SK-N-SH treated with all-trans-retinoic acid at 6 μM for 48 hours (cell line): ENCODE data around the gene USHBP1.

Experiments
- ARNTL ChIP-seq: fragments of 450-650 bp; formaldehyde crosslinking; IDR thresholded peaks from 2 replicates; pipeline ENCODE4 v1.5.0; 2020; ENCODE audit warnings: low read depth, mild to moderate bottlenecking, moderate library complexity, borderline replicate concordance
- ESRRG ChIP-seq: fragments of 250-450 bp; sonication (Bioruptor Pico); IDR thresholded peaks from 2 replicates; pipeline ENCODE4 v1.6.1; 2021; ENCODE audit warnings: mild to moderate bottlenecking
- OSR1 ChIP-seq: fragments of 250-450 bp; sonication (Bioruptor Pico); IDR thresholded peaks from 2 replicates; pipeline ENCODE4 v1.8.0; 2022; ENCODE audit warnings: moderate library complexity, mild to moderate bottlenecking, inconsistent platforms
- PATZ1 ChIP-seq: fragments of 250-450 bp; sonication (Bioruptor Pico); IDR thresholded peaks from 2 replicates; pipeline ENCODE4 v1.8.0; 2020; ENCODE audit warnings: mild to moderate bottlenecking, moderate library complexity, borderline replicate concordance
- TOX ChIP-seq: fragments of 250-450 bp; sonication (Bioruptor Pico); IDR thresholded peaks from 2 replicates; pipeline ENCODE4 v1.8.0; 2021; ENCODE audit warnings: mild to moderate bottlenecking, moderate library complexity, borderline replicate concordance
- ZFP3 ChIP-seq: fragments of 250-450 bp; sonication (Bioruptor Pico); IDR thresholded peaks from 2 replicates; pipeline ENCODE4 v1.5.0; 2020; ENCODE audit warnings: mild to moderate bottlenecking, moderate library complexity
- ZFP30 ChIP-seq: fragments of 450-650 bp; formaldehyde crosslinking; IDR thresholded peaks from 2 replicates; pipeline ENCODE4 v1.5.0; 2022; ENCODE audit warnings: mild to moderate bottlenecking, moderate library complexity
- TF ChIP-seq, protein P1 (sequence below): fragments of 250-450 bp; sonication (Bioruptor Pico); IDR thresholded peaks from 2 replicates; pipeline ENCODE4 v1.8.0; 2021; ENCODE audit warnings: low read depth, mild to moderate bottlenecking, moderate library complexity, borderline replicate concordance

DNA sequence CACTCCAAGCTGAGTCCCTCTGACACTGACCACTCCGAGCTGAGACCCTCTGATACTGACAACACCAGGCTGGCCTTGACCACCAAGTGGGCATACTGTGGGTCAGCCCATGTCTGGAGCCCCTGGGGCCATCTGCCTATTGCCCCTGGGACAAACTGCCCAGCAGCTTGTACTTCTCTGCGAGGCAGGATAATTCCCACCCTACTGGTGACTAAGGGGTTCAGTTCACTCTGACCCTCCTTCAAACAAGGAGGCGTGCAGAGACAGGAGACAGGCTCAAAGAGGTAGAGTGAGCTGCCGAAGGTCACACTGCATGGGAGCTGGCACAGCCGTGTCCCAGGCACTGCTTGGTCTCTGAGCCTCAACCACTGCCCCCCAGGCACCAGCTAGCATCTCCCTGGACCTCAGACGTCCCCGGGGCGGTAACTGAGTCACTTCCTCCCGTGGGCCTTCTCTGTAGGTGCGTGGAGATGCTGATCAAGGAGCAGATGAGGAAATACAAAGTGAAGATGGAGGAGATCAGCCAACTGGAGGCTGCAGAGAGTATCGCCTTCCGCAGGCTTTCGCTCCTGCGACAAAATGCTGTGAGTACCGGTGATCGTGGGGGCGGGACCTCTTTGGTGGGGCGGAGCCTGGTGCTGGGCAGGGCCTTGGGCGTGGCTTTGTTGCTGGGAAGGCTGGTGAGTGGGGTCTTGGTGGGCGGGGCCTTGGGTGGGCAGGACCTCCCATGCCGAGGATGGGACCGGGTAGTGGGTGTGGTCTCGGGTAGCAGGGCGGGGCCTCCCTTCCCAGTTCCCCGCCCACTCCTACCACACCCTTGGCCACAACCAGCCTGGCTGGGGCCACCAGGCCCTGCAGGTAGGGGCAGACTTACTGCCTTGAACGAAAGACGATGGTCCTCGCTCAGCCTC, 55.2 kb downstream of the USHBP1 start:
- TF ChIP-seq PATZ1 (CRISPR knock-in tag) (no peak), OSR1 (CRISPR knock-in tag) (no peak), ESRRG (CRISPR knock-in tag) (no peak), TOX (CRISPR knock-in tag) (no peak), ZFP30 (CRISPR knock-in tag) (no peak), ARNTL (CRISPR knock-in tag) (no peak), ZFP3 (CRISPR knock-in tag) (no peak)
- TF ChIP-seq, protein P1, sequence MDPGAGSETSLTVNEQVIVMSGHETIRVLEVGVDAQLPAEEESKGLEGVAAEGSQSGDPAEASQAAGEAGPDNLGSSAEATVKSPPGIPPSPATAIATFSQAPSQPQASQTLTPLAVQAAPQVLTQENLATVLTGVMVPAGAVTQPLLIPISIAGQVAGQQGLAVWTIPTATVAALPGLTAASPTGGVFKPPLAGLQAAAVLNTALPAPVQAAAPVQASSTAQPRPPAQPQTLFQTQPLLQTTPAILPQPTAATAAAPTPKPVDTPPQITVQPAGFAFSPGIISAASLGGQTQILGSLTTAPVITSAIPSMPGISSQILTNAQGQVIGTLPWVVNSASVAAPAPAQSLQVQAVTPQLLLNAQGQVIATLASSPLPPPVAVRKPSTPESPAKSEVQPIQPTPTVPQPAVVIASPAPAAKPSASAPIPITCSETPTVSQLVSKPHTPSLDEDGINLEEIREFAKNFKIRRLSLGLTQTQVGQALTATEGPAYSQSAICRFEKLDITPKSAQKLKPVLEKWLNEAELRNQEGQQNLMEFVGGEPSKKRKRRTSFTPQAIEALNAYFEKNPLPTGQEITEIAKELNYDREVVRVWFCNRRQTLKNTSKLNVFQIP = no peak
